ENCODE results near the gene MYADM. TPM values are rescaled to one million over a fixed set of nuclear protein-coding genes. Genes with fewer than 3 reads are reported as not detected.

The MYADM gene
- total RNA-seq, 1 experiment from 2014 or later = 78.6 TPM

DNA sequence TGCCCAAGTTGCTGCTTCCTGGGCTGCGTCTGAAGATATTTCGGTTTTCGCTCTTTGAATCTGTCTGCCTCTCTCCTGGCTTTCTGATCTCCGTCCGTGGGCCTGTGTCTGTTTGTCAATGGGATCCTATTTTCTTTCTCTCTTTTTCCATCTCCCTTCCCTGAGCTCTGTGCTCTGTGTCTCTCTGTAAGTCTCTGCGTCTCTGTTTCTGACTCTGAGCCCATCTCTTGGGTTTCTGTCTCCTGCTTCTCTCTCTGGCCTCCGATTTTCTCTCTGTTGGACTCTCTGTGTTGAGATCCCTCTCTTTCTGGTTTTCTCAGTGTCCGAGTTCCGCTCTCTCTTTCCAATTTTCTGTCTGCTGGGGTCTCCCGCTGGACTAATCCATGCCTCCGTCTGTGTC is 16.1 kb downstream of the MYADM start:
- CTCF ChIA-PET = interaction anchor here (0.5 to 4.1 kb wide), 8 partner anchors 16 to 484 kb away, joined by 3 to 37 read pairs (median 6); partner anchors contain the start of gene MYADM
- TF ChIP-seq, protein P1, sequence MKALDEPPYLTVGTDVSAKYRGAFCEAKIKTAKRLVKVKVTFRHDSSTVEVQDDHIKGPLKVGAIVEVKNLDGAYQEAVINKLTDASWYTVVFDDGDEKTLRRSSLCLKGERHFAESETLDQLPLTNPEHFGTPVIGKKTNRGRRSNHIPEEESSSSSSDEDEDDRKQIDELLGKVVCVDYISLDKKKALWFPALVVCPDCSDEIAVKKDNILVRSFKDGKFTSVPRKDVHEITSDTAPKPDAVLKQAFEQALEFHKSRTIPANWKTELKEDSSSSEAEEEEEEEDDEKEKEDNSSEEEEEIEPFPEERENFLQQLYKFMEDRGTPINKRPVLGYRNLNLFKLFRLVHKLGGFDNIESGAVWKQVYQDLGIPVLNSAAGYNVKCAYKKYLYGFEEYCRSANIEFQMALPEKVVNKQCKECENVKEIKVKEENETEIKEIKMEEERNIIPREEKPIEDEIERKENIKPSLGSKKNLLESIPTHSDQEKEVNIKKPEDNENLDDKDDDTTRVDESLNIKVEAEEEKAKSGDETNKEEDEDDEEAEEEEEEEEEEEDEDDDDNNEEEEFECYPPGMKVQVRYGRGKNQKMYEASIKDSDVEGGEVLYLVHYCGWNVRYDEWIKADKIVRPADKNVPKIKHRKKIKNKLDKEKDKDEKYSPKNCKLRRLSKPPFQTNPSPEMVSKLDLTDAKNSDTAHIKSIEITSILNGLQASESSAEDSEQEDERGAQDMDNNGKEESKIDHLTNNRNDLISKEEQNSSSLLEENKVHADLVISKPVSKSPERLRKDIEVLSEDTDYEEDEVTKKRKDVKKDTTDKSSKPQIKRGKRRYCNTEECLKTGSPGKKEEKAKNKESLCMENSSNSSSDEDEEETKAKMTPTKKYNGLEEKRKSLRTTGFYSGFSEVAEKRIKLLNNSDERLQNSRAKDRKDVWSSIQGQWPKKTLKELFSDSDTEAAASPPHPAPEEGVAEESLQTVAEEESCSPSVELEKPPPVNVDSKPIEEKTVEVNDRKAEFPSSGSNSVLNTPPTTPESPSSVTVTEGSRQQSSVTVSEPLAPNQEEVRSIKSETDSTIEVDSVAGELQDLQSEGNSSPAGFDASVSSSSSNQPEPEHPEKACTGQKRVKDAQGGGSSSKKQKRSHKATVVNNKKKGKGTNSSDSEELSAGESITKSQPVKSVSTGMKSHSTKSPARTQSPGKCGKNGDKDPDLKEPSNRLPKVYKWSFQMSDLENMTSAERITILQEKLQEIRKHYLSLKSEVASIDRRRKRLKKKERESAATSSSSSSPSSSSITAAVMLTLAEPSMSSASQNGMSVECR (CRISPR knock-in tag; IDR thresholded peaks at IDR 0.05; ENCODE audit: borderline replicate concordance) = no peak
- TF ChIP-seq, protein P2, sequence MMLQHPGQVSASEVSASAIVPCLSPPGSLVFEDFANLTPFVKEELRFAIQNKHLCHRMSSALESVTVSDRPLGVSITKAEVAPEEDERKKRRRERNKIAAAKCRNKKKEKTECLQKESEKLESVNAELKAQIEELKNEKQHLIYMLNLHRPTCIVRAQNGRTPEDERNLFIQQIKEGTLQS (CRISPR knock-in tag; conservative IDR thresholded peaks at IDR 0.05) = no peak
- TF ChIP-seq, protein P3, sequence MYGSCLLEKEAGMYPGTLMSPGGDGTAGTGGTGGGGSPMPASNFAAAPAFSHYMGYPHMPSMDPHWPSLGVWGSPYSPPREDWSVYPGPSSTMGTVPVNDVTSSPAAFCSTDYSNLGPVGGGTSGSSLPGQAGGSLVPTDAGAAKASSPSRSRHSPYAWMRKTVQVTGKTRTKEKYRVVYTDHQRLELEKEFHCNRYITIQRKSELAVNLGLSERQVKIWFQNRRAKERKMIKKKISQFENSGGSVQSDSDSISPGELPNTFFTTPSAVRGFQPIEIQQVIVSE (CRISPR knock-in tag; IDR thresholded peaks at IDR 0.05; ENCODE audit: borderline replicate concordance) = no peak
- TF ChIP-seq ZNF416 (CRISPR knock-in tag; IDR thresholded peaks at IDR 0.05) (no peak), TEAD4 (CRISPR knock-in tag; IDR thresholded peaks at IDR 0.05) (no peak), JAZF1 (CRISPR knock-in tag; IDR thresholded peaks at IDR 0.05) (no peak), FOXK1 (CRISPR knock-in tag; IDR thresholded peaks at IDR 0.05) (no peak), ZNF138 (CRISPR knock-in tag; conservative IDR thresholded peaks at IDR 0.05) (no peak), GABPB1 (CRISPR knock-in tag; IDR thresholded peaks at IDR 0.05) (no peak)
- TF ChIP-seq, protein P4, sequence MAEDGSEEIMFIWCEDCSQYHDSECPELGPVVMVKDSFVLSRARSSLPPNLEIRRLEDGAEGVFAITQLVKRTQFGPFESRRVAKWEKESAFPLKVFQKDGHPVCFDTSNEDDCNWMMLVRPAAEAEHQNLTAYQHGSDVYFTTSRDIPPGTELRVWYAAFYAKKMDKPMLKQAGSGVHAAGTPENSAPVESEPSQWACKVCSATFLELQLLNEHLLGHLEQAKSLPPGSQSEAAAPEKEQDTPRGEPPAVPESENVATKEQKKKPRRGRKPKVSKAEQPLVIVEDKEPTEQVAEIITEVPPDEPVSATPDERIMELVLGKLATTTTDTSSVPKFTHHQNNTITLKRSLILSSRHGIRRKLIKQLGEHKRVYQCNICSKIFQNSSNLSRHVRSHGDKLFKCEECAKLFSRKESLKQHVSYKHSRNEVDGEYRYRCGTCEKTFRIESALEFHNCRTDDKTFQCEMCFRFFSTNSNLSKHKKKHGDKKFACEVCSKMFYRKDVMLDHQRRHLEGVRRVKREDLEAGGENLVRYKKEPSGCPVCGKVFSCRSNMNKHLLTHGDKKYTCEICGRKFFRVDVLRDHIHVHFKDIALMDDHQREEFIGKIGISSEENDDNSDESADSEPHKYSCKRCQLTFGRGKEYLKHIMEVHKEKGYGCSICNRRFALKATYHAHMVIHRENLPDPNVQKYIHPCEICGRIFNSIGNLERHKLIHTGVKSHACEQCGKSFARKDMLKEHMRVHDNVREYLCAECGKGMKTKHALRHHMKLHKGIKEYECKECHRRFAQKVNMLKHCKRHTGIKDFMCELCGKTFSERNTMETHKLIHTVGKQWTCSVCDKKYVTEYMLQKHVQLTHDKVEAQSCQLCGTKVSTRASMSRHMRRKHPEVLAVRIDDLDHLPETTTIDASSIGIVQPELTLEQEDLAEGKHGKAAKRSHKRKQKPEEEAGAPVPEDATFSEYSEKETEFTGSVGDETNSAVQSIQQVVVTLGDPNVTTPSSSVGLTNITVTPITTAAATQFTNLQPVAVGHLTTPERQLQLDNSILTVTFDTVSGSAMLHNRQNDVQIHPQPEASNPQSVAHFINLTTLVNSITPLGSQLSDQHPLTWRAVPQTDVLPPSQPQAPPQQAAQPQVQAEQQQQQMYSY (CRISPR knock-in tag; IDR thresholded peaks at IDR 0.05) = no peak
- TF ChIP-seq, protein P5, sequence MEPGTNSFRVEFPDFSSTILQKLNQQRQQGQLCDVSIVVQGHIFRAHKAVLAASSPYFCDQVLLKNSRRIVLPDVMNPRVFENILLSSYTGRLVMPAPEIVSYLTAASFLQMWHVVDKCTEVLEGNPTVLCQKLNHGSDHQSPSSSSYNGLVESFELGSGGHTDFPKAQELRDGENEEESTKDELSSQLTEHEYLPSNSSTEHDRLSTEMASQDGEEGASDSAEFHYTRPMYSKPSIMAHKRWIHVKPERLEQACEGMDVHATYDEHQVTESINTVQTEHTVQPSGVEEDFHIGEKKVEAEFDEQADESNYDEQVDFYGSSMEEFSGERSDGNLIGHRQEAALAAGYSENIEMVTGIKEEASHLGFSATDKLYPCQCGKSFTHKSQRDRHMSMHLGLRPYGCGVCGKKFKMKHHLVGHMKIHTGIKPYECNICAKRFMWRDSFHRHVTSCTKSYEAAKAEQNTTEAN (CRISPR knock-in tag; IDR thresholded peaks at IDR 0.05) = no peak
- TF ChIP-seq, protein P6, sequence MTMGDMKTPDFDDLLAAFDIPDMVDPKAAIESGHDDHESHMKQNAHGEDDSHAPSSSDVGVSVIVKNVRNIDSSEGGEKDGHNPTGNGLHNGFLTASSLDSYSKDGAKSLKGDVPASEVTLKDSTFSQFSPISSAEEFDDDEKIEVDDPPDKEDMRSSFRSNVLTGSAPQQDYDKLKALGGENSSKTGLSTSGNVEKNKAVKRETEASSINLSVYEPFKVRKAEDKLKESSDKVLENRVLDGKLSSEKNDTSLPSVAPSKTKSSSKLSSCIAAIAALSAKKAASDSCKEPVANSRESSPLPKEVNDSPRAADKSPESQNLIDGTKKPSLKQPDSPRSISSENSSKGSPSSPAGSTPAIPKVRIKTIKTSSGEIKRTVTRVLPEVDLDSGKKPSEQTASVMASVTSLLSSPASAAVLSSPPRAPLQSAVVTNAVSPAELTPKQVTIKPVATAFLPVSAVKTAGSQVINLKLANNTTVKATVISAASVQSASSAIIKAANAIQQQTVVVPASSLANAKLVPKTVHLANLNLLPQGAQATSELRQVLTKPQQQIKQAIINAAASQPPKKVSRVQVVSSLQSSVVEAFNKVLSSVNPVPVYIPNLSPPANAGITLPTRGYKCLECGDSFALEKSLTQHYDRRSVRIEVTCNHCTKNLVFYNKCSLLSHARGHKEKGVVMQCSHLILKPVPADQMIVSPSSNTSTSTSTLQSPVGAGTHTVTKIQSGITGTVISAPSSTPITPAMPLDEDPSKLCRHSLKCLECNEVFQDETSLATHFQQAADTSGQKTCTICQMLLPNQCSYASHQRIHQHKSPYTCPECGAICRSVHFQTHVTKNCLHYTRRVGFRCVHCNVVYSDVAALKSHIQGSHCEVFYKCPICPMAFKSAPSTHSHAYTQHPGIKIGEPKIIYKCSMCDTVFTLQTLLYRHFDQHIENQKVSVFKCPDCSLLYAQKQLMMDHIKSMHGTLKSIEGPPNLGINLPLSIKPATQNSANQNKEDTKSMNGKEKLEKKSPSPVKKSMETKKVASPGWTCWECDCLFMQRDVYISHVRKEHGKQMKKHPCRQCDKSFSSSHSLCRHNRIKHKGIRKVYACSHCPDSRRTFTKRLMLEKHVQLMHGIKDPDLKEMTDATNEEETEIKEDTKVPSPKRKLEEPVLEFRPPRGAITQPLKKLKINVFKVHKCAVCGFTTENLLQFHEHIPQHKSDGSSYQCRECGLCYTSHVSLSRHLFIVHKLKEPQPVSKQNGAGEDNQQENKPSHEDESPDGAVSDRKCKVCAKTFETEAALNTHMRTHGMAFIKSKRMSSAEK (CRISPR knock-in tag; IDR thresholded peaks at IDR 0.05; ENCODE audit: borderline replicate concordance) = no peak
- DNase-seq (ENCODE audit: low spot score) (no peak), ATAC-seq (no peak)
- Mint-ChIP-seq H3K4me1 (peaks cover 15% of the 10 kb centered on the region), H3K27ac (peak overlapping the region; percentile 42; the same call in 1 of the 2 replicates), H3K9me3 (no peaks in the 10 kb centered on the region), H3K36me3 (peaks cover 5% of the 10 kb centered on the region; the same call in 1 of the 2 replicates), H3K4me3 (no peak overlapping the region; the same call in none of the 2 replicates), H3K27me3 (ENCODE audit: low read depth) (peaks cover 14% of the 10 kb centered on the region)
- POLR2A ChIA-PET = interaction anchor here (1.2 to 4.0 kb wide), 3 partner anchors 13 to 59 kb away, joined by 3 to 43 read pairs (median 9); partner anchors contain the start of gene MYADM

Data from WTC11 (cell line).